Activated T-helper 17 cell treated with anti-CD3 and anti-CD28 coated beads, Interleukin-2, amount 50 U/mL, for 72 hours (primary cell): Measurements from ENCODE around the gene SHQ1. TPM values are rescaled to one million over a fixed set of nuclear protein-coding genes. Genes with fewer than 3 reads are reported as not detected.
"Not testable (repeated sequence)": the region's sequence is repeated elsewhere in the genome, so short reads cannot be mapped to it uniquely, and the experiment has no call there.

Experiments
- ATAC-seq: fragments of 150-1000 bp; cut with Tn5 transposase; replicated peaks from 2 replicates; pipeline ENCODE4 v1.10.0; 2021; ENCODE audit warnings: mild to moderate bottlenecking, moderate library complexity
- H3K27ac Mint-ChIP-seq: one replicate; pipeline ENCODE4 v1.8.0; 2022; ENCODE audit warnings: mixed read lengths
- H3K27me3 Mint-ChIP-seq: one replicate; pipeline ENCODE4 v1.8.0; 2022; ENCODE audit warnings: mixed read lengths
- H3K36me3 Mint-ChIP-seq: one replicate; pipeline ENCODE4 v1.8.0; 2022; ENCODE audit warnings: low read depth, mild to moderate bottlenecking, mixed read lengths
- H3K4me1 Mint-ChIP-seq: one replicate; pipeline ENCODE4 v1.8.0; 2022; ENCODE audit warnings: mixed read lengths
- H3K4me3 Mint-ChIP-seq: one replicate; pipeline ENCODE4 v1.8.0; 2022; ENCODE audit warnings: mild to moderate bottlenecking, mixed read lengths
- H3K9me3 Mint-ChIP-seq: one replicate; pipeline ENCODE4 v1.8.0; 2022; ENCODE audit warnings: mixed read lengths
- total RNA-seq, 2 donors: library from RNA; stranded (reverse); gene quantifications; one replicate each; pipeline ENCODE4 v1.2.3, GENCODE V29; 2022

SHQ1 gene
- total RNA-seq, 2 donors from 2014 or later, result 23.2 to 38.1 TPM

- H3K4me1 Mint-ChIP-seq, H3K4me3 Mint-ChIP-seq, ATAC-seq, H3K27ac Mint-ChIP-seq, H3K9me3 Mint-ChIP-seq, H3K27me3 Mint-ChIP-seq, H3K36me3 Mint-ChIP-seq: not testable (repeated sequence)
These were observed 134.1 kb downstream of the SHQ1 start for GRCh38 chr3:72714135-72714534.

- H3K9me3 Mint-ChIP-seq, H3K27ac Mint-ChIP-seq, ATAC-seq, H3K4me1 Mint-ChIP-seq, H3K4me3 Mint-ChIP-seq, H3K36me3 Mint-ChIP-seq, H3K27me3 Mint-ChIP-seq: not testable (repeated sequence)
These were observed 137.8 kb downstream of the SHQ1 start for GRCh38 chr3:72710471-72710870.

GRCh38 chr3:72708441-72708840, 139.8 kb downstream of the SHQ1 start:
- no peaks in the 10 kb centered on the region for H3K4me1 Mint-ChIP-seq
- ATAC-seq, result no peak
- no peak overlapping the region for H3K4me3 Mint-ChIP-seq
- H3K9me3 Mint-ChIP-seq, result no peaks in the 10 kb centered on the region
- H3K36me3 Mint-ChIP-seq, result no peaks in the 10 kb centered on the region
- H3K27me3 Mint-ChIP-seq, result no peaks in the 10 kb centered on the region
- no peak overlapping the region for H3K27ac Mint-ChIP-seq

- H3K27ac Mint-ChIP-seq, result no peak overlapping the region
- peaks cover 6% of the 10 kb centered on the region for H3K27me3 Mint-ChIP-seq
- no peaks in the 10 kb centered on the region for H3K36me3 Mint-ChIP-seq
- no peaks in the 10 kb centered on the region for H3K9me3 Mint-ChIP-seq
- H3K4me1 Mint-ChIP-seq, result no peaks in the 10 kb centered on the region
- no peak for ATAC-seq
- no peak overlapping the region for H3K4me3 Mint-ChIP-seq
These were observed 145.2 kb downstream of the SHQ1 start for GRCh38 chr3:72702997-72703396.

GRCh38 chr3:72702390-72702789, 145.9 kb downstream of the SHQ1 start:
- no peak for ATAC-seq
- H3K27ac Mint-ChIP-seq, result no peak overlapping the region

GRCh38 chr3:72700106-72700505, 148.1 kb downstream of the SHQ1 start:
- Mint-ChIP-seq H3K4me3 (no peak overlapping the region), H3K4me1 (no peaks in the 10 kb centered on the region), H3K27me3 (peaks cover 6% of the 10 kb centered on the region), H3K9me3 (no peaks in the 10 kb centered on the region), H3K27ac (no peak overlapping the region), H3K36me3 (no peaks in the 10 kb centered on the region)
- no peak for ATAC-seq

More at GRCh38 chr3:72702390-72702789, 145.9 kb downstream of the SHQ1 start:
- H3K9me3 Mint-ChIP-seq, result no peaks in the 10 kb centered on the region
- H3K27me3 Mint-ChIP-seq, result peaks cover 6% of the 10 kb centered on the region
- no peaks in the 10 kb centered on the region for H3K36me3 Mint-ChIP-seq
- H3K4me1 Mint-ChIP-seq, result no peaks in the 10 kb centered on the region
- no peak overlapping the region for H3K4me3 Mint-ChIP-seq

GRCh38 chr3:72699631-72700030, 148.6 kb downstream of the SHQ1 start:
- H3K27ac Mint-ChIP-seq, result no peak overlapping the region
- H3K4me1 Mint-ChIP-seq, result no peaks in the 10 kb centered on the region
- H3K4me3 Mint-ChIP-seq, result no peak overlapping the region
- H3K36me3 Mint-ChIP-seq, result no peaks in the 10 kb centered on the region
- no peaks in the 10 kb centered on the region for H3K9me3 Mint-ChIP-seq
- H3K27me3 Mint-ChIP-seq, result peaks cover 6% of the 10 kb centered on the region
- no peak for ATAC-seq

Other genes with a start within 250 kb of the SHQ1 start
- gene GXYLT2, start 39.6 kb upstream of the SHQ1 start, total RNA-seq, result not detected
- 10 to 100 TPM; 87.8 to 95.0 TPM for gene PPP4R2, start 148.4 kb upstream of the SHQ1 start, total RNA-seq
- 1 to 10 TPM; 8.2 to 9.8 TPM for gene EBLN2, start 213.2 kb upstream of the SHQ1 start, total RNA-seq